ENCODE results near the gene USP15.
A peak's percentile ranks its signal among the peaks of the same experiment; 100 is the strongest.

DNA sequence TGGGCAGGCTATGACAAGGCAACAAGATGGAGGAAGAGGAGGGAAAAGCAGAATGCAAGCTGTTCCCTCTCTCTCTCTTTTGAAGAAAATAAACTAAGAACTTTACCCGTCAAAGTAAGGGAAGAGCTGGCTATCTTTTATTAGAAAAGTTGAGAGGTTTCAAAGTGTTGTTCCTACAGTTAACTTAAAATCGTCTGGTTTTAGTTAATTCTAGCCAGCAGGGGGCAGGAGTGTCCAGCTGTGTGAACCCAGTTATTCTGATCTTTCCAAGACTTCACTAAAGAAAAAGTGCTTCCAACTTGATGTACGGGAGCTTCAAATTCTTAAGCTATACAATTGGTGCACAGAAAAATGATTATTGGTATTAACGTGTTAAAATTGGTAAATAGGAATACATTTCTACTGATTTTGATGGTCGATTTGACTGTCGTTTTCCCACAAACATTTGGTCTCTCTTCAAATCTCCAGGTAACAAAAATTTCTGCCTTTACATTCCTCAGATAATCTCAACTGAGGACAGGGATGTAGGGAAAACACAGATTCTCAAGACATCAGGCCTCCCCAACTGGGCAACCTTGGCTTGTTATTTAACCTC, 178.0 kb downstream of the USP15 start:
- TF ChIP-seq, protein P1, sequence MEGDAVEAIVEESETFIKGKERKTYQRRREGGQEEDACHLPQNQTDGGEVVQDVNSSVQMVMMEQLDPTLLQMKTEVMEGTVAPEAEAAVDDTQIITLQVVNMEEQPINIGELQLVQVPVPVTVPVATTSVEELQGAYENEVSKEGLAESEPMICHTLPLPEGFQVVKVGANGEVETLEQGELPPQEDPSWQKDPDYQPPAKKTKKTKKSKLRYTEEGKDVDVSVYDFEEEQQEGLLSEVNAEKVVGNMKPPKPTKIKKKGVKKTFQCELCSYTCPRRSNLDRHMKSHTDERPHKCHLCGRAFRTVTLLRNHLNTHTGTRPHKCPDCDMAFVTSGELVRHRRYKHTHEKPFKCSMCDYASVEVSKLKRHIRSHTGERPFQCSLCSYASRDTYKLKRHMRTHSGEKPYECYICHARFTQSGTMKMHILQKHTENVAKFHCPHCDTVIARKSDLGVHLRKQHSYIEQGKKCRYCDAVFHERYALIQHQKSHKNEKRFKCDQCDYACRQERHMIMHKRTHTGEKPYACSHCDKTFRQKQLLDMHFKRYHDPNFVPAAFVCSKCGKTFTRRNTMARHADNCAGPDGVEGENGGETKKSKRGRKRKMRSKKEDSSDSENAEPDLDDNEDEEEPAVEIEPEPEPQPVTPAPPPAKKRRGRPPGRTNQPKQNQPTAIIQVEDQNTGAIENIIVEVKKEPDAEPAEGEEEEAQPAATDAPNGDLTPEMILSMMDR (IDR thresholded peaks at IDR 0.05) = peak; percentile 36 to 71 (median 45)
- no peak for TF ChIP-seq EP300 (IDR thresholded peaks at IDR 0.05)

Data from tibial nerve (tissue), 4 donors.